GM23338 (cell line): ENCODE measurements around the gene CHAT. TPM values are rescaled to one million over a fixed set of nuclear protein-coding genes. Genes with fewer than 3 reads are reported as not detected.

Source experiments
- polyA plus RNA-seq: library from polyadenylated mRNA; unstranded; fragments of >200 nt; fragmentation: Nextera tagmentation; extraction: Ambion mirVana; gene quantifications from 2 replicates; pipeline ENCODE4 v1.2.1, GENCODE V29; 2016
- total RNA-seq: library from RNA; depleted of rRNA; stranded (reverse); fragments of >200 nt; shearing (Covaris generic); gene quantifications from 2 replicates; pipeline ENCODE4 v1.2.3, GENCODE V29; 2014; rRNA removed

Gene CHAT
- total and polyA plus RNA-seq, 2 experiments from 2014 or later = not detected

Other genes with a start within 250 kb of the CHAT start
- gene DRGX, start 217.9 kb upstream of the CHAT start, total RNA-seq = not detected in 2 replicates
- gene DRGX, start 217.9 kb upstream of the CHAT start, polyA plus RNA-seq = not detected in 2 replicates
- gene ERCC6, start 74.9 kb upstream of the CHAT start, total RNA-seq = 10.1 and 13.8 TPM in 2 replicates
- gene ERCC6, start 74.9 kb upstream of the CHAT start, polyA plus RNA-seq = 2.5 and 4.0 TPM in 2 replicates
- 0.12 TPM in 1 of 2 replicates, not detected in the other for gene SLC18A3, start 3.7 kb upstream of the CHAT start, total RNA-seq
- gene SLC18A3, start 3.7 kb upstream of the CHAT start, polyA plus RNA-seq = 0.09 and 0.16 TPM in 2 replicates
- gene C10orf53, start 65.6 kb downstream of the CHAT start, total RNA-seq = not detected in 2 replicates
- not detected in 2 replicates for gene C10orf53, start 65.6 kb downstream of the CHAT start, polyA plus RNA-seq
- gene OGDHL, start 148.3 kb downstream of the CHAT start, total RNA-seq = 15.5 and 17.6 TPM in 2 replicates
- 7.2 and 8.3 TPM in 2 replicates for gene OGDHL, start 148.3 kb downstream of the CHAT start, polyA plus RNA-seq